ENCODE results near the gene ZNF483.

DNA sequence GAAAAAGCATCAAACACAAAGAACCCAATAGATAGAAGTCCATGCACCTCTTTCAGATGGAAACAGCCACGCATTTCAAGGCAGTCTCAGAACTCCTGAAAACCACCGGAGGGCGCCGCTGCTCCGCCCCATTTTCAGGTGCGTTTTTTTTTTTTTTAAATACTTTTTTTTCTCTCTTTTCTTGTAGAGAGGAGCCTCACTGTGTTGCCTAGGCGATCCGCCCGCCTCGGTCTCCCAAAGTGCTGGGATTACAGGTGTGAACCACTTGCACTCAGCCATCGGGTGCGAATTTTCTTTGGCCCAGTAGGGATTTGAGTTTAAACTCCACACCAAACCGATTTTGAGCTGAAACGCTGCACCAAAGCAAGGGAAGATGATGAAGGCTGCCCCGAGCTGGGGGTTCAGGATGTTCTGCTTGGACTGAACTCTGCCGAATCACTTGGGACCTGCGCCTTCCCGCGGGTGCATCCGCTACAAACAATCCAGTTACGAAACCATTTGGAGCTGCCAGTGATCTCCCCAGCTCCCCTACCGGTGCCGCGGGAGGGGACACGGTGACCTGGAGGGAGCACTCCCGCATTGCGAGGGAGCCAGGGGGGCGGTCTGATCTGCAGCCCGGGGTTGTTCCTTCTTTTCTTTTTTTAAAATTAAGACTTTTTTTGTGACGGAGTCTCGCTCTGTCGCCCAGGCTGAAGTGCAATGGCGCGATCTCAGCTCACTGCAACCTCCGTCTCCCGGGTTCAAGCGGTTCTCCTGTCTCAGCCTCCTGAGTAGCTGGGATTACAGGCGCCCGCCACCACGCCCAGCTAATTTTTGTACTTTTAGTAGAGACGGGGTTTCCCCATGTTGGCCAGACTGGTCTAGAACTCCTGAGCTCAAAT, 73.1 kb downstream of the ZNF483 start:
- TF ChIP-seq, protein P1, sequence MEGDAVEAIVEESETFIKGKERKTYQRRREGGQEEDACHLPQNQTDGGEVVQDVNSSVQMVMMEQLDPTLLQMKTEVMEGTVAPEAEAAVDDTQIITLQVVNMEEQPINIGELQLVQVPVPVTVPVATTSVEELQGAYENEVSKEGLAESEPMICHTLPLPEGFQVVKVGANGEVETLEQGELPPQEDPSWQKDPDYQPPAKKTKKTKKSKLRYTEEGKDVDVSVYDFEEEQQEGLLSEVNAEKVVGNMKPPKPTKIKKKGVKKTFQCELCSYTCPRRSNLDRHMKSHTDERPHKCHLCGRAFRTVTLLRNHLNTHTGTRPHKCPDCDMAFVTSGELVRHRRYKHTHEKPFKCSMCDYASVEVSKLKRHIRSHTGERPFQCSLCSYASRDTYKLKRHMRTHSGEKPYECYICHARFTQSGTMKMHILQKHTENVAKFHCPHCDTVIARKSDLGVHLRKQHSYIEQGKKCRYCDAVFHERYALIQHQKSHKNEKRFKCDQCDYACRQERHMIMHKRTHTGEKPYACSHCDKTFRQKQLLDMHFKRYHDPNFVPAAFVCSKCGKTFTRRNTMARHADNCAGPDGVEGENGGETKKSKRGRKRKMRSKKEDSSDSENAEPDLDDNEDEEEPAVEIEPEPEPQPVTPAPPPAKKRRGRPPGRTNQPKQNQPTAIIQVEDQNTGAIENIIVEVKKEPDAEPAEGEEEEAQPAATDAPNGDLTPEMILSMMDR (IDR thresholded peaks at IDR 0.05; ENCODE audit: borderline replicate concordance, extremely low read depth, low read length, poor library complexity, severe bottlenecking), result peak; percentile 36
- TF ChIP-seq EZH2 (IDR thresholded peaks at IDR 0.05; ENCODE audit: borderline replicate concordance, low read depth, low read length, severe bottlenecking), result no peak

All from DND-41 (cell line).